ENCODE data around the gene LAMA4.

- TF ChIP-seq, protein P1, sequence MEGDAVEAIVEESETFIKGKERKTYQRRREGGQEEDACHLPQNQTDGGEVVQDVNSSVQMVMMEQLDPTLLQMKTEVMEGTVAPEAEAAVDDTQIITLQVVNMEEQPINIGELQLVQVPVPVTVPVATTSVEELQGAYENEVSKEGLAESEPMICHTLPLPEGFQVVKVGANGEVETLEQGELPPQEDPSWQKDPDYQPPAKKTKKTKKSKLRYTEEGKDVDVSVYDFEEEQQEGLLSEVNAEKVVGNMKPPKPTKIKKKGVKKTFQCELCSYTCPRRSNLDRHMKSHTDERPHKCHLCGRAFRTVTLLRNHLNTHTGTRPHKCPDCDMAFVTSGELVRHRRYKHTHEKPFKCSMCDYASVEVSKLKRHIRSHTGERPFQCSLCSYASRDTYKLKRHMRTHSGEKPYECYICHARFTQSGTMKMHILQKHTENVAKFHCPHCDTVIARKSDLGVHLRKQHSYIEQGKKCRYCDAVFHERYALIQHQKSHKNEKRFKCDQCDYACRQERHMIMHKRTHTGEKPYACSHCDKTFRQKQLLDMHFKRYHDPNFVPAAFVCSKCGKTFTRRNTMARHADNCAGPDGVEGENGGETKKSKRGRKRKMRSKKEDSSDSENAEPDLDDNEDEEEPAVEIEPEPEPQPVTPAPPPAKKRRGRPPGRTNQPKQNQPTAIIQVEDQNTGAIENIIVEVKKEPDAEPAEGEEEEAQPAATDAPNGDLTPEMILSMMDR (IDR thresholded peaks at IDR 0.05) = no peak
- TF ChIP-seq POLR2A (IDR thresholded peaks at IDR 0.05) (no peak), EP300 (IDR thresholded peaks at IDR 0.05) (peak in 1 of 2 donors; percentile 33)
Measured at GRCh38 chr6:112291161-112291762, 36.9 kb upstream of the LAMA4 start.
